GM21423 (cell line): ENCODE data around the gene COX6A1.
"Not testable (repeated sequence)": the region's sequence is repeated elsewhere in the genome, so short reads cannot be mapped to it uniquely, and the experiment has no call there.

Experiments
- ATAC-seq: cut with Tn5 transposase; IDR thresholded peaks from one replicate; pipeline ENCODE4 v1.9.1; 2021; ENCODE audit warnings: mild to moderate bottlenecking, moderate library complexity; ENCODE audit not compliant: unreplicated experiment

COX6A1 gene

DNA sequence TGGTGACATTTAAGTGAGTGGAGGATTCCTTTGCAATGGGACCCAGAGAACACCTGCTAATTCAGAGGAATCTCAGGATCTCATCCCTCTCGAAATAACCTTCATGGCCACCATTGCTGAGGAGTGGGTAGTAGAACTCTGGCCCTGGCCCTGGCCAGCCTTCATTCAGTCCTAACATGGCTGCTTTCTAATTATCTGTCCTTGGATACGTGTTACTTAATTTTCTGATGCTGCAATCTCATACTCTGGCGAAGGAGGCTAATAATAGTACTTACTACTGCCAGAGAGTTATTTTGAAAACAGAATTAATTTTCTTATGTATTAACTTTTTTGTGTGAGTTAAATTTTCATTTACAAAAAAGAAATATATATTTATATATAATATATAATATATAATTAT lies 12.1 kb upstream of the COX6A1 start:
- no peak for ATAC-seq

DNA sequence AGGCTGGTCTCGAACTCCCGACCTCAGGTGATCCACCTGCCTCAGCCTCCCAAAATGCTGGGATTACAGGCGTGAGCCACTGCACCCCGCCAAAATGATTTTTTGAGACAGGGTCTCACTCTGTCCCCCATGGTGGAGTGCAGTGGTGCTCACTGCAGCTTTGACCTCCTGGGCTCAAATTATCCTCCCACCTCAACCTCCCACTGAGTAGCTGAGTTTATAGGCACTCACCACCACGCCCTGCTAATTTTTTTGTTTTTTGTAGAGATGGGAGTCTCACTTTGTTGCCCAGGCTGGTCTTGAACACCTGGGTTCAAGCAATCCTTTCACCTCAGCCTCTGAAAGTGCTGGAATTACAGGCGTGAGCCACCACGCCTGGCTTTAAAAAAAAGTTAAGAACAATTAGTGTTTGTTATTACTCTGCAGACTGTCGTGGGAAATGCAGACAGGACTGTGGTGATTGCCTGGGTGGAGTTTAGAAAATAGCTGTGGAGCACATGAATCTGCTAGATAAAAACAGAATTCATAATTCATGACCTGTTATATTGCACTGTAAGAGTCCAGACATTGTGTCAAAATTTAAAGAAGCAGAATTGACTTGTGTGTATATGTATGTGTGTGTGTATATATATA lies 9.2 kb upstream of the COX6A1 start:
- ATAC-seq = no peak

- ATAC-seq = no peak
Measured at GRCh38 chr12:120429368-120429767, 8.5 kb upstream of the COX6A1 start.

DNA sequence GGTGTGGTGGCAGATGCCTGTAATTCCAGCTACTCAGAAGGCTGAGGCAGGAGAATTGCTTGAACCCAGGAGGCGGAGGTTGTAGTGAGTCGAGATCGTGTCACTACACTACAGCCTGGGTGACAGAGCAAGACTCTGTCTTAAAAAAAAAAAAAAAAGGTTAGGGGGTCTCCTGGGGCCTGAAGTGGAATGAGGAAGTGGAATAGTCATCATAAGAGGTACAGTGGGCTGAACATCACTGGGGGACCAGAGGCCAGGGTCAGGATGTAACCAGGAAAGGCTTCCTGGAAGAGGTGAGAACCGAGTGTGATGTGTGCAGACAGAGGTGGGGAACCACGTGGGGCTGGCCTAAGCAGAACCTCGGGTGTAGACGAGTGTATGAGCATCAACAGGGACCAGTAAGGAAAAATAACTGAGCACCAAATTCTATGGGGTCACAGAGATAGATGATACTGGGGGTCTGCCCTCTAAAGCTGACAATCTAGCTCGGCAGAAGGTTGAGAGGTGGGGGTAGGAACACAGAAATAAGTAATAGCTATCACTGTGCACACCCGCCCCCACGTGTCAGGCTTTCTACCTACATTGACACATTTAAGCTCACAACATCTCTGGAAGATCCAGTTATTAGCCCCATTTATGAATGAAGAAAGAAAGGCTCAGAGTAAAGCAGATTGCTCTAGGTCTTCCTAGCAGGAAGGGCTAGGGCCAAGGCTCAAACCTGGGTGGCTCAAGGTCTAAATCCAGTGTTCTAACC lies 5.0 kb upstream of the COX6A1 start:
- no peak for ATAC-seq

DNA sequence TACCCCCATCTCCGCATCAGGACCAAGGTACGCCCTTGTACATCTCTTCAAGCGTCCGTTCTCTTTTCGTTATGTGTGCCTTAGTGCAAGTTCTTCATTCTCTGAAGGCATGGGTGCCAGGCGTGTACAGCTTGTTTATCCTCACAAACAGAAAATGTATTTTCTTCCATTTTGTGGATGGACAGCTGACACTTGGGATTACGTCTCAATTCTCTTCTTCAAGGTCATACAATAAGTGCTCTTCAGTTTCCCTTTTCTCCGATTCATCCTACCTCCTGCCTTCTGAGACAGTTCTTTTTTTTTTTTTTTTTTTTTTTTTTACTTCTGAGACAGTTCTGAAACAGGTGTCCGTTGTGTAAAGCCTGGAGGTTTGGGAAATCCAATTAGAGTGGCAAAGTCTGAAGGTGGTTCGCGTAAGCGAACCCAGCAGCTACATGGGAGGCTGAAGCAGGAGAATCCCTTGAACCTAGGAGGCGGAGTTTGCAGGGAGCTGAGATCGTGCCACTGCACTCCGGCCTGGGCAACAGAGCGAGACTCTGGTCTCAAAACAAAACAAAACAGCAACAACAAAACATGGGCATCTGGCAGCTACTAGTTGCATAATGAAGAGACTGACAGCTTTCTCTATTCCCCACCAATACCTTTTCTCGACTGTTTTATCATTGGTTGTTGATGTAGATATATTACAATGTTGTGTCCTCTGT lies 734 bp downstream of the COX6A1 start:
- peak; percentile 4 for ATAC-seq

DNA sequence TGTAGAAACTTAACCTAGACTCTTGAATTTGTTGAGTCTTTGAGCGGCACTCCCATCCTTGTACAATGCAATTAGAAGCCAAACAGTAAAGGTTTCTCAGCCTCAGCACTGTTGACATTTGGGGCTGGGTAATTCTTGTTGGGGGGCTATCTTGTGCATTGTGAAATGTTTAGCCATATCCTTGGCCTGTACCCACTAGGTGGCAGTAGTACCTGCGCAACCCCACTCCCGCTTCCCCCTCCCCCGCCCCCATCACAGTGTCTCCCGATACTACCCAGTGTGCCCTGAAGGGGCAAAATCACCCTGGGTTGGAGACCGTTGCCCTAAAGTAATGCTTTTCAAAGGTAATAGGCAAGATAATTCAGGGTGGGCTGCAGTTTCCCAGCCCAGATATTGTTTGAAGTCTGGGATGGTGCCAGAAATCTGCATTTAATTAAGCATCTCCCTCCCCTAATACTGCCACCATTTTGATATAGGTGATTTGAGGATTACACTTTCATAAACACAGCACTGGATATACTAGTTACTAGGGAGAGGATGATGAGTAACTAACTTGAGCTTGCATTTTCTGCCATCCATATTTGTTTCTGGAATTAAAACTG lies 1.8 kb downstream of the COX6A1 start:
- ATAC-seq = no peak

DNA sequence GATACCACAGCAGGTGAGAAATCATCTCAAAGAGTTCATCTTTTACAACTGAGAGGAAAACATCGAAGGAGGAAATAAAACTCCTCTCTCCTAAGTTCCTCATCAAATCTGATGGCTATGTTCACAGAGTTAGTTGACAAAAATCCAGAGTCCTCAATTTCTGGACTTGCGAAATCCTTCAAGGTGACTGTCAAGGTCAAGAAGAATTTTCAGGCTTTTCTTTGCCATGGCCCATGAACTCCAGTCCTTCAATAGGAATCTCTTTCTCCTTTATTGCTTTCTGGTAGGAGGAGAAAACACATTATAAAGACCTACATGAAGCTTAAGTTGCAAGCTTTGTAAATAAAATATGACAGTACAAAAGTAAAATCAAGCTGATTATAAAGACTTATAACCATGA lies 6.8 kb downstream of the COX6A1 start:
- no peak for ATAC-seq

DNA sequence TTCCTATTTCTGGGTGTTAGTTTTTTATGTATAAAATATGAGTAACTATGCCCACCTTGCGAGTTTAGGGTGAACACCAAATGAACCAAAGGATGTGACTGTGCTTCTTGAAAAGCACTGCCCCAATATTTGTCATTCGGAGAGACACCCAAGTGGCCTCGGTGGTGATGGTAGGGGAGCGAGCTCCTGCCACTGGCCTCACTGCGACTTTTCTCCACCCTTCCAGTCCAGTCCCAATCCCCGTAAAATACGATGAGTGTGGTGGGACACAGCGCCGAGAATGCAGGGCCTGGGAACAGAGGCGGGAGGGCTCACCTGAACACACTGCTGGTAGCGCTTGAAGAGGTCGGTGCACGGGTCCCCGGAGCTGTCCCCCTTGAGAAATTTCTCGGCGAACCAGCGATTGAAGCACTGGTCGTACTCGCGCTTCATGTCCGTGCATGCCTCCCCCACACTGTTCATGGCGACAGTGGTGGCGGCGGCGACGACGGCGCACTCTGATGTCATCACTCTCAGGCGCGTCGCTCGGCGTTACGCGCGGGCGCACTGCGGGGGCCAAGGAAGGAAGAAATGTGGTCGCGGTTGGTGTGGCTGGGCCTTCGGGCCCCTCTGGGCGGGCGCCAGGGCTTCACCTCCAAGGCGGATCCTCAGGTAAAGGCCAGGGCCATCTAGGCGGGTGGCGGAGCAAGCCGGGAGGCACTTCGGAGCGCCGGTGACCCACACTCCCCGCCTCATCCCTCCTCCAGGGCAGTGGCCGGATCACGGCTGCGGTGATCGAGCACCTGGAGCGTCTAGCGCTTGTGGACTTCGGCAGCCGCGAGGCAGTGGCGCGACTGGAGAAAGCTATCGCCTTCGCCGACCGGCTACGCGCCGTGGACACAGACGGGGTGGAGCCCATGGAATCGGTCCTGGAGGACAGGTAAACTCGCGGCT lies 8.3 kb downstream of the COX6A1 start, which contains the start of the genes GATC and TRIAP1:
GATC (plus strand) TSS at position 534 of the 933 bp plus-strand sequence; CDS start at position 571, 37 bp downstream.
TRIAP1 (minus strand) TSS at position 474 of the 933 bp plus-strand sequence; CDS start at position 462, 12 bp downstream.
- ATAC-seq = peak; percentile 88

DNA sequence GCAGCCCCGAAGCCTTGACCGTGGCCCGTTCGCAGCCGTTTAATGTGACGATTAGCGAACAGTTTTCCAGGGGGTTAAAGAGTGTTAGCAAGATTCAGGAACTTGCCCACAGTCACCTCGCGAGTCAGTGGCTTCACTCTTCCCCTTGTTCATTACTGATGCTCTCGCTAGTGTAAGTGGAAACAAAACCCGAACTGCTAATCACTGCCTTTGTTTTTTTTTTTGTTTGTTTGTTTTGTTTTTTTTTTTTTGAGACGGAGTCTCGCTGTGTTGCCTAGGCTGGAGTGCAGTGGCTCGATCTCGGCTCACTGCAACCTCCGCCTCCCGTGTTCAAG lies 8.9 kb downstream of the COX6A1 start:
- not testable (repeated sequence) for ATAC-seq

GRCh38 chr12:120447992-120448391 lies 10.1 kb downstream of the COX6A1 start:
- ATAC-seq = no peak

- ATAC-seq = not testable (repeated sequence)
Measured at GRCh38 chr12:120452524-120452923, 14.6 kb downstream of the COX6A1 start.

DNA sequence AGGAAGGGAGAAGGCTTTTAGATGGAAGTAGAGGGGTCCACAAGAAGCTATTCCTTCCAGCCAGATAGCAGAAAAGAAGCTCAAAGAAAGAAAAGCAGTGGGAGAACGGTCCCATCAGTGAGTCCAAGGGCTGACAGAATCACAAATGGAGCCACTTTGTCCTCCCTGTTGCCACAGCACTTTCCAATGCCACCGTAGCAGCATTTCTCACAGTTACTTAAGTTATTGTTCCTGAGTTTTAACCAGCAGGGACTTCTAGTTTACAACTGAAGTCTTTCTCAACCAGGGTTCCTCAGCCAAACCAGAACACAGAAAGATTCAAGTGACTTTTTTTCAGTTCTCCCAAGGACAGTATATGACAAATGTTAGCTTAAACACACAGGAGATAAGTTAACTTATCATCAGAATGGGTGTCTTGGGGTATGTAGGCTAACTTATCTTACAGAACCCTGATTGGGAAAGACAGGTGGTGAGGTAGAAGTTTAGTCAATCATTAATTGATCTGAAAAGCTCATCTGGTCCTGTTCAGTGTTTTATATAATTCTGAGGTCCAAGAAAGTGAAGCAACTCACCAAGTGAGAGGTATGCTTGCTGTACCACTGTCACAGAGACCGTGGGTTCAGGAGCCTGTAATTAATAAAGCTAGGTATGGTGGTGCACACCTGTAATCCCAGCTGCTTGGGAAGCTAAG lies 15.3 kb downstream of the COX6A1 start:
- no peak for ATAC-seq

DNA sequence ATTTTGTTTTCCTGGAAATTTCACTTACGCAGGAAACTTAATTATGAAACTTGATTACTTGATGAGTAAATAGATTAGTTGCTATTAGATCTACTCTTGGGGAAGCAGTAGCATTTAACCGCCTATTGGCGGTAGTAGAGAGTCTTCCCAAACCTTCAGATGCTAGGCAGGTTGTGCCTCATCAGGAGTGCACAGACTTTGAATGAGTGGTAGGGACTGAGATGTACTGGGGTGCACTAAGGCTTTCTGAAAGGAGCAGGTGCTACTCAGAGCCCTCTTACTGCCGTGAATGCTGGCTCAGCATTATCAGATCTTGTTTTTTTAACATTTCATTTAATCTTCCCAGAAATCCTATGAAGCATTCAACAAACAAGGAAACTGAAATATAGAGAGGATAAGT lies 16.1 kb downstream of the COX6A1 start:
- ATAC-seq = no peak

GRCh38 chr12:120455302-120455701 lies 17.4 kb downstream of the COX6A1 start:
- no peak for ATAC-seq

- no peak for ATAC-seq
Measured at GRCh38 chr12:120457133-120457532, 19.2 kb downstream of the COX6A1 start.

DNA sequence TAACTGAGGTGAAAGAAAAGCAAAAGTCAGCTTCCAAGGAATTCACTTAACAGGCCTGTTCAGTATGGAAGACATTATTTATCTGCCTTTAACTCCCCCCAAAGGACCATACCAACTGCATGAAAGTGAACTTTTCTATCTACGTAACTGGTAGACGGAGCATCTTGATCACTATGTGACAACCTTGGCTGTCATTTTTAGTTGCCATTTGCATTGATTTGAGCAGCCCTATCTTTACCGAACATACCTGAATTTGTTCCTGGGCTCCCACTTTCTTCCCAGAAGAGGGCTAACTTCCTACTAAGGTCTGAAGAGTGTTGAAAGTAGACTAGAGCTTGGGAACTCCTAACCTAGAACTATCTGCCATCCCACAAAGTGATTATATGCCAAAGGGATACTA lies 22.2 kb downstream of the COX6A1 start:
- ATAC-seq = no peak

DNA sequence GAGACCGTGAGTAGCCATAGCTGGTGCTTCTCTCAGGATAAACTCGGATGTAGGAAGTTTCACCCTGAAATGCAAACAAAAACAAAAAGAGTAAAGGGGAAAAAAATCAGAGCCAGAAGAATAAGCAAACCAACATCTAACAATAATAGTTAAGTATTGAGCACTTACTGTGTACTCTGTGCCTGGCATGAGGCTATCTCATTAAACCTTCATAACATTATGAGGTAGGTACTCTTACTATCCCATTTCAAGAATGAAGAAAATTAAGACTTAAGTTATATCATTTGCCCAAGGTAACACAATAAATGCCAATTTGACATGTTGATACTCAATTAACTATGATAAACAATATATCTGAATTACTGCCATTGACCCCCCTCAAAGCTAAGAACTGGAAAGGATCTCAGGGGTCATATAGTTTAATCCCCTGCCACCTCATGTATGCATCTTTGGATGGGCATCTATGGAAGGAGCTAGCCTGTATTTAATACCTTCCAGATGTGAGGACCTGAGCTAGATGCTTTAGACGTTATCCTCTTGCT lies 24.3 kb downstream of the COX6A1 start:
- ATAC-seq = no peak

GRCh38 chr12:120463712-120464111 lies 25.8 kb downstream of the COX6A1 start:
- no peak for ATAC-seq

- no peak for ATAC-seq
Measured at GRCh38 chr12:120465756-120466155, 27.8 kb downstream of the COX6A1 start.
